Right hindlimb (tissue), 1 donor: ENCODE results near the gene PTN.
A peak's percentile ranks its signal among the peaks of the same experiment; 100 is the strongest.

Source experiments
- DNase-seq: peaks from one replicate; pipeline ENCODE4 v3.0.0-alpha.2; 2018

Gene PTN

GRCh38 chr7:137343281-137343841 lies at the start of gene PTN:
PTN (minus strand) TSS chr7:137343733; CDS start chr7:137254973, 88,760 bp downstream.
- DNase-seq: peak; percentile 91

DNA sequence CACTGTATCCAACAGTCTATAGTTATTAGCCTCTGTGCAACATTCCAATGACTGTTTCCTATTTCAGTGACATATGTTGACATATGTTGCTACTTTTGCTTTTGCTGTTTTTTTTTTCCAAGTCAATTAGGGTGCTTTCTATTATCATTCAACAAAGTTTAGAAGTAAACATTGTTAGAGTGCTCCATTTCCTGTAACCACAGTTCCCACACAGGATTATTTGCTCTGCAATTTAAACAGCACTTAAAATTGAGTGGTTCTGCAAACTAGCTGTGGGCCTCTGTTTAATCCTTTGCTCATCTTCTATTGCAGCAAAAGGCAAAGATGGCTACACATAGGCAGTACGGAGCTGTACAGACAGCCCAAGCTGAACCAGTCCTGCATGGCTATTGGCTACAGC lies 46.5 kb upstream of the PTN start:
- no peak for DNase-seq

DNA sequence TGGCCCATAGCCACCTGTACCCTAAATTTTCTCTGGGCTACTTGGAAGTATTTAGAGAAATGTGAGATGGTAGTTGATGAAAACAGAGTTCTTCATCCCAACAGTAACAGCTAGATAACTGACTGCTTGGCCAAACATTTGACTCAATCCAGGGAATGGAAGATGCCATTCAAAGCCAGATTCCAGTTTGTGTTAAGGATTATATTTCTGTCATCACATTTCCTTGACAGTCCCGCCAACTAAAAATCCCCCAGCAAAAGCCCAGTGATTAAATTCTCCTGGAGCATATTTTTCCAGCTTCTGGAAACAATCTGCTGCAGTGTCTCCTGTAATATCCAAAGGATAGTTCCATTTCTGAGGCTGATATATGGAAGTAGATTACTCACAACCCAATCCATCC lies 45.4 kb upstream of the PTN start:
- DNase-seq: peak; percentile 30

- no peak for DNase-seq
Measured at GRCh38 chr7:137386966-137387365, 43.4 kb upstream of the PTN start.

DNA sequence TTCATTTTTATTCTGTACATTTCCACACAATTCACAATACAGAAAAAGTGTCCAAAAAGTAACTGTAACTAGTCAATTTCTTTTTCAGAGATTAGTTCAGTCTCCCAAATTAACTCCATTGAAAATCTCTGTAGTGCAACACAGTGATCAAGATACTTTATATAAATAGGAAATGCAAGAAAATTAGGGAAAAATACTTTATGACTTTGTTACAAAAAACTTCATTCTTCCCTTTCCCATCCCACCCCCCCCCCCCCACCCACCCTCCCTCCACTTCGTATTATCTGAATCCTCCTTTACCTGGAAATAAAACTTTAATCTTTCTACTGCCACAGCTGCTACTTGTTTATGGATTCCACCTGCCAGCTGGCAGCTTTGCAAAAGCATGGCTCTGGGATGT lies 37.5 kb upstream of the PTN start:
- DNase-seq: no peak

DNA sequence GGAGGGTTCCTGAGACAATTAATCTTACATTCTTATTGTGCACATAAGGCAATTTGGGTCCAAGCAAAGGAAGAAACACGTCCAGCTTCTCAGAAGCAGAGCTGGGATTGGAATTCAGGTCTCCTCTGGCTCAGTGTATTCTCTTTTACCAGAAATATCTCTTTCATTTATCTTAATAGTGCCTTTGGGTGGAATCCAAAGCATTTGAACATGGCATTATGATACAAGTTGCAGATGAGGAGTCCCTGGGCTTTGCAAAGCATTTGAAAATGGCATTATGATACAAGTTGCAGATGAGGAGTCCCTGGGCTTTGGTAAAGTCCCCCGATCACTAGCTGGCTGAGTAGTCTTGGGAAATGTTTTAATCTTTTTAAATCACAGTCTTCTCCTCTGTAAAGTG lies 30.0 kb upstream of the PTN start:
- DNase-seq: no peak

GRCh38 chr7:137371616-137372015 lies 28.1 kb upstream of the PTN start:
- peak; percentile 72 for DNase-seq

DNA sequence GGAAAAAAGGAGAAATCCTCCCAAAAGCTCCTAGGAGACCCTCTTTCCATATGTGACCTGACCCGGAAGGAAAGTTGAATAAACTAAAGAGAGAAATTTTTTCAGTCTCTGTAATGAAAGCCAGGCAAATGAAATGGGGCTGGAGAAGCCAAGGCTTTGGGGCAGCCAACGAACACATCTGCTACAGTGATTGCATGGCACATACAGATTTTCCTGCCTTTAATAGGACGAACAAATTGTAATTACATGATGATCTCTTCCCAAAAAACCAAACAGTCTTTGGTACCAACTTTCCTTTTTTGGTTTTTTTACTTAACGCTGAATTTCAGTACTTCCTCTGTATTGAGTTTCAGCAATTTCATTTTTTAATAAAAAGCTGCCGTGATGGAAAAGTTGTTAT lies 23.5 kb upstream of the PTN start:
- peak; percentile 63 for DNase-seq

GRCh38 chr7:137363683-137364082 lies 20.1 kb upstream of the PTN start:
- DNase-seq: no peak

DNA sequence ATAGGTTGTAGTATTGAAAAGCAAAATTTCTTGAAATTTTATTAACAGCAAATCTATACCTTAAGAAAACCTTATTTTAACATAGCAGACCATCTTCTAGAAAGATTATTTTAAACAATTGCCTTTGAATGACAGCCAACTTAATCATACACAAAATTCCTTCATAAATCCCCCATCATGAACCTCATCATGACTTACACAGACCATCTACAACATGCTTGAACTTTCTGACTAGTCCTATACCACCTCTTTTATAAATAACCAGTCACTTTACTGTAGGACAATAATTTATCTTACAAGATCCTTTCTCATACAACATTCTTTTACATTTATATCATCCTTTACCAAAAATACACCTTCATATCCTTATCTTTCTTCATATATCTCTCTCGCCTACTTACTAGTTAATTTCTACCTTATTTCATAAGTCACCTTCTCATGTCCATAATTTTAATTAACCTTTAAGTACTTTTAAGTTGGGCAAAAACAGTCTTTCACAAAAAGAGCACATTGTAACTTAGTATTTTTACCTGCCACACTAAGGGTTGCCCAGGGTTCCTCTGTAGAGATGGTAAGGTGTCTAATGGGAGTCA lies 16.6 kb upstream of the PTN start:
- DNase-seq: no peak

DNA sequence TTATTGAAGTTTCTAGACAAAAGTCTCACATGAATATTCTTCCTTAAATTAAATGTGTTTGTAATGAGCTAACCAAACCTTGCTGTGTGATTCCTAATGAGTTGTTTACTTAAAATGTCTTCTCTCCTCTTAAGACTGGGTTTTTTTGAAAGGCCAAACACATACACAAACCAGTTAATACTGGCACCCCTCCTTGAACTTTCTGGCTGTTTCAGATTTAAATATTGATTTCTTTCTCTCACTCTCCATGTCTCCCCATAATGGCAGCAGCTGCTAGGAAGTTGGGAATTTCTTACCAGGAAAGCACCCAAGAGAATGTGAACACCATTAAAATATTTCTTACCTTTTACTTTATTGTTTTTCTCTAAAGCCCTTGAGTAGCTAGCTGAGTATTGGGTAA lies 11.4 kb upstream of the PTN start:
- no peak for DNase-seq

DNA sequence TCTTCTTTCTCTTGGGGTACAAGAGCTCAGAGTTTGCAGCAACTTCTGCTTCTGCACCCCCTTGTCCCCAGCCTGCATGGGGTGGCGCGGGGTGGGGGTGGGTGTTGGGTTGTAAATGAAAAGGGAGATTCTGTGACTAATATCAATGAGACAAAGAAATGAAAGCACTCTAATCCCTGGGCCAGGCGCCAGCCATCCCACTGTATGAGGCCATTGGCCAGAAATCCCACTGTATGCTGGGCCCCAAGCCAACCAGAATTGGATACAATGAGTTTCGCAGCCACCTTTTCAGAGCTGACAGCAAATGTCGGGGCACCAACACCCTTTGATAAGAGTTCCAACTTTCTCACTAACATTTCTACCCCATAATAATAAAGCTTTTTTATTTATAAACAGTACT lies 10.9 kb upstream of the PTN start:
- DNase-seq: peak; percentile 81

GRCh38 chr7:137351941-137352340 lies 8.4 kb upstream of the PTN start:
- DNase-seq: no peak

DNA sequence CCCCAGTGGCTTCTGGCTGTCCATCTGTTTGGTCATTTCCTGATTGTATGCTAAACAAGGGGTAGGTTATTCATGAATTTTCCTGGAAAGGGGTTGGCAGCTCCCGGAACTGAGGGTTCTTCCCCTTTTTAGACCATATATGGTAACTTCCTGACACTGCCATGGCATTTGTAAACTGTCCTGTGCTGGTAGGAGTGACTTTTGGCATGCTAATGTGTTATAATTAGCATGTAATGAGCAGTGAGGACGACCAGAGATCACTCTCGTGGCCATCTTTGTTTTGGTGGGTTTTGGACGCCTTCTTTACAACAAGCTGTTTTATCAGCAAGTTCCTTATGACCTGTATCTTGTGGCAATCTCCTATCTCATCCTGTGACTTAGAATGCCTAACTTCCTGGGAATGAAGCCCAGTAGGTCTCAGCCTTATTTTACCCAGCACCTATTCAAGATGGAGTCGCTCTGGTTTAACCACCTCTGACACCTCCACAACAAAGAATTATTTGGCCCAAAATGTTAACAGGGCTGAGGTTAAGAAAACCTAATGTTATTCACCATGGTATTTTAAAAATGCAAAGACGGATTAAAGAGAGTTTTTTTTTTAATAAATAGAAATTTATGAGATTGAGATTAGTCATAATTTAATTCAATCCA lies 2.4 kb upstream of the PTN start:
- no peak for DNase-seq

DNA sequence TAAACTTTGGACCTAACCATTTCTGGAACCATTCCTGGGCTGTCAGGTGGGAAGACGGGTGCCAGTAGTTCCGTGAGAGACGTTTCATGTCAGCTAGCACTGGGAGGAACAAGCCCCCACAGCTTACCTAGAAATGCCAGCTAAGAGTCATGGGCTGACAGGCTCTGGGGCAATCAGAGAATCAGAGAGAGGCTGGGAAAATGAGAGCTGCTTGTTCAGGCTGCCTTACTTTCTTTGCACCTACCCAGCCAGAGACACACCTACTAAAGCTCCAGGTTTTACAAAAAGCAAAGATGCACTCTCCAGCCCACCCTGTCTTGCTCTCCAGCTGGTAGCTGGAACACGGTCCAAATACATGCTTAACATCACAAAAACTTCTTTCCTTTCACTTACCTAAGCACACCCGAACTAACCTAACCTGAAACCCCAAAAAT lies 688 bp downstream of the PTN start:
- DNase-seq: peak; percentile 40

- DNase-seq: peak; percentile 36
Measured at GRCh38 chr7:137342265-137342664, 1.3 kb downstream of the PTN start.

- no peak for DNase-seq
Measured at GRCh38 chr7:137337902-137338301, 5.6 kb downstream of the PTN start.

GRCh38 chr7:137335814-137336213 lies 7.7 kb downstream of the PTN start:
- no peak for DNase-seq

GRCh38 chr7:137331378-137331777 lies 12.2 kb downstream of the PTN start:
- DNase-seq: no peak

GRCh38 chr7:137329411-137329810 lies 14.1 kb downstream of the PTN start:
- DNase-seq: no peak

DNA sequence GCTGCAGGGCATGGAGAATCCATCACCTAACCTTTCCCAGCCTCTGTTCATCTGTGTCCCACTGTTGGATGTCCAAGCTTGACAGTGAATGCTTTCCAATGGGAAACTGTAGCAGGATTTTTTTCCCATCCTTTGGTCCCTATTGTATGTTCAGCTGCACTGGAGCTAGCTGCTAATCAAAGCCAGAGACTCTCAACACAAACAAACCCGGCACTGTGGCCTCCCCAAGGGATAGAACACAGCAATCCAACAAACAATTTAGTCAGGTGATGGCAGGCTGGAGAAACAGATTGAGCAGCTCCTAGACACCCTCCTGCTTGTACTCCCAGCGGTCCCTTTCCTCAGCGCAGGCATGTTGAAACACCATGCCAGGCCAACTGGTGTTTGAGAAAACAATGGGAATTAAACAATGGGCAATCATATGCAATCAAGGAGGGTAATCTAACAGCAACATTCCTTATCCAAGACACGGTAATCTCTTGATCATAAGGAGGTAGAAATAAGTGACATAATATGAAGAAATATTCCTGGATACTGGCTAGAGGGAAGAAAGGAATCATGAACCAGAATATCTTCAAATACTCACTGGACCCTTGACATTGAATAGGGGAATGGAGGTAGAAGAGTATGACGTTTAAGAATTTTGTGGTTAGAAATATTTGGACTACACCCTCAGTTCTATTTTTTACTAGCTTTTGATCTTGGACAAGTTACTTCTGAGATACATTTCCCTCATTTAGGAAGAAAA lies 15.0 kb downstream of the PTN start:
- no peak for DNase-seq

- no peak for DNase-seq
Measured at GRCh38 chr7:137325927-137326326, 17.6 kb downstream of the PTN start.

GRCh38 chr7:137324796-137325696 lies 18.5 kb downstream of the PTN start:
- no peak for DNase-seq
